ENCODE results near the gene INSM2.

INSM2 gene

GRCh38 chr14:35543006-35543405, 9.0 kb downstream of the INSM2 start:
- no peak for DNase-seq (ENCODE audit: low read depth in 1 of 2, low spot score in 1 of 2)

GRCh38 chr14:35549551-35549950, 15.6 kb downstream of the INSM2 start:
- no peak for DNase-seq (ENCODE audit: low read depth in 1 of 2, low spot score in 1 of 2)

DNA sequence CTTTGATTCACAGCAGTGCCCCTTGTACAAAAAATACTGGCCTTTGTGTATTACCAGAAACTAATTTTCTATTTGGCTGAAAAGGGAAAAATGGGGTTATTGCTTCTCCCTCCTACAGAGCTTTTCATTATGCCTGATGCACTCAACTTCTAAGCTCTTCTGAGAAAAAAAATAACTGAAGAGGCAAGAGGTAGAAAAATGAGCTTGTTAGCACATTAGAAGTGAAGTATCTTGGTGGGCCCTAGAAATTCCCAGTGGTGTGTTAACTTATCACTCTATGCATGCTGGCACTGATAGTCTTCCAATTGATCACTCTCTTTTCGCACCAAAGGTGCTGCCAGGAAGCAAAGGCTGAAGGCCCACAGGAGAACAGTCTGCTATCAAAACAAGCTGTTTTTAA, 17.1 kb downstream of the INSM2 start:
- no peak for DNase-seq (ENCODE audit: low read depth in 1 of 2, low spot score in 1 of 2)

DNA sequence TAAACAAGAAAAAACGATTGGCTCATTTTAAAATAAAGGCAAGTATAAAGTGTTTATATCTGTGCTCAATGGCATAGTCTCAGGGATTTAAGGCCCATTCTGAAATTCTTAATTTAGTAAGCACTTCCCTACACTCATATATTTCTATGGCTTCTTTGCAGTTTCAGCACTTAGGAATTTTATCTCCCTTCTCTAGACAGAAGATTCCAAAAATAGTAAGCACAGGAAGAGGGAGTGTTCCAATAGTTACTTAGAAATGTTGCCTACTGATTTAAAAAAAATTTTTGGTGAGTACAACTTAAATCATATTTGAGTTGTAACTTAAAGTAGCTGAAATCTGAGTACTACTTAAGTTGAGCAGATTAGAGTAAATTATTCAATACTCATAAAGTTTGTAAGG, 19.8 kb downstream of the INSM2 start:
- DNase-seq (ENCODE audit: low read depth in 1 of 2, low spot score in 1 of 2), result no peak

DNA sequence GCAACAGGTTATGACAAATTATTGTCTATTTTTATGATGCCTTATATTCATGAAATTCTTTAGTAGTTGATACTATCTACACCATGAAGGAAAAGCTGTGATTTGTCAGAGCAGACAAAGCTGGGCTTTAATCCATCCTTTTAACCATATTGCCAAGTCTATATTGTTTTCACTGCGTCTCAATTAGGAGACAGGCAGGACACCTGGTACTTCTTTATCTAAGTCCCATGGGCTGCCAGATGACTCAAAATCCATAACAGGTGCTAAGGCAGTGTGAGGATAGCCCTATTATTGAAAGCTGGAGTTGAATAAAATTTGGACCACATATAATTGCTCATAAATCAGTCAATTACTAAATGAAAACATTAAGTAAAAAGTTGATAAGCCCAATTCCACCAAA, 22.6 kb downstream of the INSM2 start:
- no peak for DNase-seq (ENCODE audit: low read depth in 1 of 2, low spot score in 1 of 2)

DNA sequence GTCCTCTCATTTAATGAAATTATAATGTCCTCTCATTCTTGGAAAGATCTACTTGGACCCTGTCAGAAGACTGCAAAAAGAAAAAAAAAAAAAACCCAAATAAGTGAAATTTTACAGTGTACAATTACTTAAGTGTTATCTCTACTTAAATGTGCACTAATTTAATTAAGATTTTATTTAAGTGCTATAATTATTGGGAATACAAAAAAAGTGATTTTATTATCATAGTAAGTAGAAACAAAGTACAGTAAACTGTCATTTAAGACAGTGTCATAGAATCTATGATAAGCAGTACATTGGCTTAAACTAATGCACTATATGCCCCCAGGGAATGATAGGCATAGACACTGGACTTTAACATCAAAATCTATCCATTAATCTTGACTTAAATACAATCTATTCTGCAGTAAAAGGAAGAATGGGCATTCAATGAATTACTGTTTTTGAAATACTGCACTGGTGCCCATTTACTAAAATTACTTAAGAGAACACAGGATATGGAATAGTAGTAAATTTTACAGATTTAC, 23.3 kb downstream of the INSM2 start:
- DNase-seq (ENCODE audit: low read depth in 1 of 2, low spot score in 1 of 2), result no peak

- DNase-seq (ENCODE audit: low read depth in 1 of 2, low spot score in 1 of 2), result no peak
These were observed 24.7 kb downstream of the INSM2 start for GRCh38 chr14:35558680-35559079.

DNA sequence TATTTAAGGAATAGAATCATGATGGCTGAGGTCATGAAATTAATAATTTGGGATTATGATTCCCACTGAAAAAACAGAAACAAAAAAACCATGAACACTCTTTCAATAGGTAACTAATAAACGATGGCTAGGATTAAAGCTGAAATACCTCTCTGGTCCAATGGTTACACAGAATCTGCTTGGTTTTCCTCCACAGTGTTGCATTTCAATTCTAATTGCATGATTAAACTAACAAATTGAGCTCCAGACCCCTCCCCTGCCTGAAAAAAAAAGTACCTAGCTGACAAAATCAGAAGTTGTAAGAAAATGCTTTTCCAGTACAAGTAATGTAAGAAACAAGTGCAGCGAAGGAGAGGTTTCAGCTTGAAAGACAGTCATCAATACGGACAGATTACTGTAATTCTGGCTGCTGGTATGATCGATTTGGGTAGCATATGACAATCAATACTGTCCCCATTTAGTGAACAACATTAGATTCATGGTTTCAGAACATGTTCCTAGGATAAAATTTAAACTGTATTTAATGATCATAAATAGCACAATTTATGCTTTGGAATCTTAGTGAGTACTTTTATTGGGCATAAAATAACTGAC, 32.0 kb downstream of the INSM2 start:
- DNase-seq (ENCODE audit: low read depth in 1 of 2, low spot score in 1 of 2), result no peak

DNA sequence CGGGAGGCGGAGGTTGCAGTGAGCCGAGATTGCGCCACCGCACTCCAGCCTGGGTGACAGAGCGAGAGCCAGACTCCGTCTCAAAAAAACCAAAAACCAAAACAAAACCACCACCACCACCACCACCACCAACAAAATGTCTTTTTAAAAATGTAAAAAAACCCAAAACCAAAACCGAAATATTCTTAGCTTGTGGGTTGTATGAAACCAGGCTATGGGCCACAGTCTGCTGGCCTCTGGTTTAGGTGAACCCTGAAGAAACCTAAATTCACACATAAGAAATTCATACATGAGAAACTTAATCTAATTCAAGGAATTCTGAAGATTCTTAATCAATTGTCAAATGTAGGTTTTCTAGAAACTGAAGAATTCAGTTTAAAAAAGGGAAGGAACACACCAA, 37.6 kb downstream of the INSM2 start:
- DNase-seq (ENCODE audit: low read depth in 1 of 2, low spot score in 1 of 2), result no peak

- DNase-seq (ENCODE audit: low read depth in 1 of 2, low spot score in 1 of 2), result no peak
These were observed 39.9 kb downstream of the INSM2 start for GRCh38 chr14:35573911-35574310.

DNA sequence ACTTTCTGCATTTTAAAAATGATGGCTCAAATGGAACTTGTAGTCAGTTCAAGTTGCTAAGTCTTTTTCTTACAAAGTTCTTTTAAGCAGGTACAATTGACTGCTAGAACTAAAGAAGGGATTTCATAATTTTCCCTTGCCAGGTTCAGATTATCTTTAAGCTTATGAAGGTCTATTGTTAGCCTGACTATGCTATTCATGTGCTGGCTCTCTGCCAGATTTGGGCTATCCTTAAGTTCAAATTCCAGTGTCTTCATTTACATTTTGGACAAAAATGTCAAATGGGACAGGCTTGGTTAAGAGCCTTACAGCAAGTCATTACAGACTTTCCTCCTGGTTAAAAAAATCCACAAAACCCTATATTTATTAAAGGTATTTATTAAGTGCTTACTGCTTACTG, 42.3 kb downstream of the INSM2 start:
- no peak for DNase-seq (ENCODE audit: low read depth in 1 of 2, low spot score in 1 of 2)

- no peak for DNase-seq (ENCODE audit: low read depth in 1 of 2, low spot score in 1 of 2)
These were observed 42.9 kb downstream of the INSM2 start for GRCh38 chr14:35576856-35577255.

- no peak for DNase-seq (ENCODE audit: low read depth in 1 of 2, low spot score in 1 of 2)
These were observed 44.2 kb downstream of the INSM2 start for GRCh38 chr14:35578135-35578534.

- DNase-seq (ENCODE audit: low read depth in 1 of 2, low spot score in 1 of 2), result no peak
These were observed 44.7 kb downstream of the INSM2 start for GRCh38 chr14:35578639-35579038.

Data from activated T-helper 1 cell treated with anti-CD3 and anti-CD28 coated beads, Interleukin-2, amount 50 U/mL, for 16 hours (primary cell).